ENCODE results near the gene TOP2A.

- TF ChIP-seq POLR2A (IDR thresholded peaks at IDR 0.05) (no peak), CTCF (IDR thresholded peaks at IDR 0.05) (no peak)
Measured at GRCh38 chr17:40360091-40360490, 57.6 kb downstream of the TOP2A start.
